ENCODE data around the gene FADD. TPM values are rescaled to one million over a fixed set of nuclear protein-coding genes. Genes with fewer than 3 reads are reported as not detected.
"Not testable (repeated sequence)": the region's sequence is repeated elsewhere in the genome, so short reads cannot be mapped to it uniquely, and the experiment has no call there.

FADD gene
- total RNA-seq, 4 donors from 2014 or later = 17.9 to 24.5 (median 21.0) TPM

DNA sequence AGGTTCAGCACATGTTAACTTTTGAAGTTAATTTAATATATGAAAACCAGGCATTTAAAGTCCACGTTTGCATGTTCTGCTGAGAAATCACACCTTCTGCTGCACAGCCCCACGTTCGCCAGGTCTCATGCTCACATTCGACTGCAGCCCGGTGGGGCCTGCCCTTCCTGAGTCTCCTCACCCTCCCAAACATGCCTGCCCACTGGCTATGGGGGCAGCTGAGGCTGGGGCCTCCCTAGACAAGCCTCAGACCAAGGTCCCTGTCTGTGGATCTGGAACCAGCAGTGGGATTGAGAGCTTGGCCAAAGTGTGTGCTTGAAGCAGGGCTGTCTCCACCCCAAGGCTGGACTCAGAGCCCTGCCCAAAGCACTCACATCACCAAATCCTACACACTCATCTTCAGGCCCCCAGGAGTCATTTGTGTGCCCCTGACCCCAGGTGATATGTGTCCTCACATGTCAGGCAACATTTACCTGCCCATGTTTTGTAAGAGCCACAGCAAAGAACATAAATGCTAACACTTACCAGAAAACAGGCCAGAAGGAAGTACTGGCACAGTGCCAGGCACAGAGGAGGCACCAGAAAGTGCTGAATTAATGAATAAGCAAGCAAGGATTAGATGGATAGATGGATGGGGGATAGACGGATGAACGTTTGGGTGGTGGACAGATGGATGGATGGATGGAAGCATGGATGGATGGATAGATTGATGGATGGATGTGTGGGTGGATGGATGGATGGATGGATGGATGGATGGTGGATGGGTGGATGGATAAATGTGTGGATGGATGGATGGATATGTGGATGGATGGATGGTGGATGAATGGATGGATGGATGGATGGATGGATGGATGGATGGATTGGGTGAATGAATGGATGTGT is 9.4 kb upstream of the FADD start:
- TF ChIP-seq POLR2A (IDR thresholded peaks at IDR 0.05) = no peak
- TF ChIP-seq, protein P1, sequence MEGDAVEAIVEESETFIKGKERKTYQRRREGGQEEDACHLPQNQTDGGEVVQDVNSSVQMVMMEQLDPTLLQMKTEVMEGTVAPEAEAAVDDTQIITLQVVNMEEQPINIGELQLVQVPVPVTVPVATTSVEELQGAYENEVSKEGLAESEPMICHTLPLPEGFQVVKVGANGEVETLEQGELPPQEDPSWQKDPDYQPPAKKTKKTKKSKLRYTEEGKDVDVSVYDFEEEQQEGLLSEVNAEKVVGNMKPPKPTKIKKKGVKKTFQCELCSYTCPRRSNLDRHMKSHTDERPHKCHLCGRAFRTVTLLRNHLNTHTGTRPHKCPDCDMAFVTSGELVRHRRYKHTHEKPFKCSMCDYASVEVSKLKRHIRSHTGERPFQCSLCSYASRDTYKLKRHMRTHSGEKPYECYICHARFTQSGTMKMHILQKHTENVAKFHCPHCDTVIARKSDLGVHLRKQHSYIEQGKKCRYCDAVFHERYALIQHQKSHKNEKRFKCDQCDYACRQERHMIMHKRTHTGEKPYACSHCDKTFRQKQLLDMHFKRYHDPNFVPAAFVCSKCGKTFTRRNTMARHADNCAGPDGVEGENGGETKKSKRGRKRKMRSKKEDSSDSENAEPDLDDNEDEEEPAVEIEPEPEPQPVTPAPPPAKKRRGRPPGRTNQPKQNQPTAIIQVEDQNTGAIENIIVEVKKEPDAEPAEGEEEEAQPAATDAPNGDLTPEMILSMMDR (IDR thresholded peaks at IDR 0.05) = peak in 1 of 3 donors; percentile 52
- intact Hi-C loops (cut with DNase I; ENCODE audit: low total_unique reads) = loop anchor here (5.0 to 10.0 kb wide), 2 partner anchors 276 to 509 kb away; no protein-coding TSS in a partner anchor
- 81 to 82% methylated on average over 7 of the region's 7 CpGs for WGBS, 2 donors
- H3K4me3 ChIP-seq (ENCODE audit: low read depth, poor library complexity, severe bottlenecking) = no peak overlapping the region
- no peak for DNase-seq (ENCODE audit: low spot score in 2 of 2)

DNA sequence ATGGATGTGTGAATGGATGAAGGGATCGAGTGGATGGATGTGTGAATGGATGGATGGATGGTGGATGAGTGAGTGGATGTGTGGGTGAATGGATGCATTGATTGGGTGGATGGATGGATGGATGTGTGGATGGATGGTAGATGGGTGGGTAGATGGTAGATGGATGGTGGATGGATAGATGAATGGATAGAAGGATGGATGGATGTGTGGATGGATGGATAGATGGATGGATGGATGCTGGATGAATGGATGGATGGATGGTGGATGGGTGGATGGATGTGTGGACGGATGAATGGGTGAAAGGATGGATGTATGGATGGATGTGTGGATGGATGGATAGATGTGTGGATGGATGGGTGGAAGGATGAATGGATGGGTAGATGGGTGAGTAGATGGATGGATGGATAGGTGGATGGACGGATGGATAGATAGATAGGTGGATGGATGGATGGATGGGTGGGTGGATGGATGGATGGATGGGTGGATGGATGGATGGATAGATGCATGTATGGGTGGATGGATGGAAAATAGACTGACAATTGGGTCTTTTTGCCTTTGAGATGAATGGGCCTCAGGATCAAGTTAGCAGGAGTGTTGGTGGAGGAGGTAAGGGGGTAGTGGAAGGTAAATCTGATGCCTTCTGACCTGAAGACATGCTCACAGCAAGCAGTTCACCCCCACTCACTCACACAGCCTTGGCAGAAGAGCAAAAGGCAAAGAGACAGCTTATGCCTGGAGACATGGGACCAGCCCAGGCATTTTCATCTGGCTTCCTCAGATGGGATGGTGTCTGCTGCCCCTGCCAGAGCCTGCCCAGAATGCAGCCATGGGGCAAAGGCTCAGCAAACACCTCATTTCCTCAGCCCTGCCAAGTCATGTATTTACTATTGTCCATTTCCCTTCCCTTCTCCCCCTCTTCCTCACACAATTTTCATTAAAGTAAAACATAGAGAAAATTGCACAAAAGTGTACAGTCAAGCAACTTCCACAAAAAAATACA is 8.0 kb upstream of the FADD start:
- intact Hi-C loops (cut with DNase I; ENCODE audit: low total_unique reads) = loop anchor here (5.0 to 10.0 kb wide), 2 partner anchors 278 to 510 kb away; no protein-coding TSS in a partner anchor
- WGBS, 2 donors = 86 to 87% methylated on average over 3 of the region's 3 CpGs
- TF ChIP-seq POLR2A (IDR thresholded peaks at IDR 0.05) = no peak
- TF ChIP-seq, protein P1 (IDR thresholded peaks at IDR 0.05) = no peak
- H3K4me3 ChIP-seq (ENCODE audit: low read depth, poor library complexity, severe bottlenecking) = no peak overlapping the region
- no peak for DNase-seq (ENCODE audit: low spot score in 2 of 2)

DNA sequence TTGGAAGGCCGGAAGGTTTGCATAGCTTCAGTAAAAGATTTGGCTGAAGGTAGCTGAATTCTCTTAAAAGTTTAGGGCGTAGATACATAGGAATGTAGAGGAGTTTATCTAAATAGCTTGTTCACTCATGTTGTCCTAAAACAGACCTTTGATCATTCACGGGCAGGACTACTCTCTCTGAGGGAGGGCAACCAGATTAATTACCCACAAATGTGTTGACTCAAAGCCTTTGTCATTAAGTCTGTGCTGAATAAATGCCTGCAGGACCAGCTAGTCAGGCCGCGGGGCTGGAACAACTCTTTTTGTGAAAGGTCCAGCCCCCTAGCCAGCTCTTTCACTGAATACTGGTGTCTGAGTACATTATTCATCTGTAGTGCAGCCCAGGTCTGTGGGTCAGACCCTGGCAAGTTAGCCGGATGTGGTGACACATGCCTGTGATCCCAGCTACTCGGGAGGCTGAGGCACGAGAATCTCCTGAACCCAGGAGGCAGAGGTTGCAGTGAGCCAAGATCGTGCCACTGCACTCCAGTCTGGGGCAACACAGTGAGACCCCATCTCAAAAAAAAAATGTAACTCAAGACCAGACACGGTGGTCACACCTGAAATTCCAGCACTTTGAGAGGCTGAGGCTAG is 2.8 kb upstream of the FADD start:
- DNase-seq (ENCODE audit: low spot score in 2 of 2) = no peak
- no peak for TF ChIP-seq POLR2A (IDR thresholded peaks at IDR 0.05)
- TF ChIP-seq, protein P1 (IDR thresholded peaks at IDR 0.05) = no peak
- WGBS, 2 donors = 62 to 66% methylated on average over 10 of the region's 10 CpGs
- no peak overlapping the region for H3K4me3 ChIP-seq (ENCODE audit: low read depth, poor library complexity, severe bottlenecking)
- intact Hi-C loops (cut with DNase I; ENCODE audit: low total_unique reads) = no loop called here

DNA sequence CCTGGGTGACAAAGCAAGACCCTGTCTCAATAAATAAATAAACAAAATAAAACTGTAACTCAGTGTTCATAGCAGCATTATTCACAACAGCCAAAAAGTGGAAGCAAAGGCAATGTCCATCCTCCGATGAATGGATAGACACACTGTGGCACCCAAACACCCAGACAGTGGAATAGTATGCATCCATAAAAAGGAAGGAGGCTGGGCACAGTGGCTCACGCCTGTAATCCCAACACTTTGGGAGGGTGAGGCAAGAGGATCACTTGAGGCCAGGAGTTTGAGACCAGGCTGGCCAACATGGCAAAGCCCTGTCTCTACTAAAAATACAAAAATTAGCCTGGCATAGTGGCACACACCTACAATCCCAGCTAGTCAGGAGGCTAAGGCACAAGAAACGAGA is 2.0 kb upstream of the FADD start:
- H3K4me3 ChIP-seq (ENCODE audit: low read depth, poor library complexity, severe bottlenecking); intact Hi-C loops (cut with DNase I; ENCODE audit: low total_unique reads); DNase-seq (ENCODE audit: low spot score in 2 of 2): not testable (repeated sequence)
- WGBS, 2 donors = 93 to 98% methylated on average over 3 of the region's 3 CpGs

DNA sequence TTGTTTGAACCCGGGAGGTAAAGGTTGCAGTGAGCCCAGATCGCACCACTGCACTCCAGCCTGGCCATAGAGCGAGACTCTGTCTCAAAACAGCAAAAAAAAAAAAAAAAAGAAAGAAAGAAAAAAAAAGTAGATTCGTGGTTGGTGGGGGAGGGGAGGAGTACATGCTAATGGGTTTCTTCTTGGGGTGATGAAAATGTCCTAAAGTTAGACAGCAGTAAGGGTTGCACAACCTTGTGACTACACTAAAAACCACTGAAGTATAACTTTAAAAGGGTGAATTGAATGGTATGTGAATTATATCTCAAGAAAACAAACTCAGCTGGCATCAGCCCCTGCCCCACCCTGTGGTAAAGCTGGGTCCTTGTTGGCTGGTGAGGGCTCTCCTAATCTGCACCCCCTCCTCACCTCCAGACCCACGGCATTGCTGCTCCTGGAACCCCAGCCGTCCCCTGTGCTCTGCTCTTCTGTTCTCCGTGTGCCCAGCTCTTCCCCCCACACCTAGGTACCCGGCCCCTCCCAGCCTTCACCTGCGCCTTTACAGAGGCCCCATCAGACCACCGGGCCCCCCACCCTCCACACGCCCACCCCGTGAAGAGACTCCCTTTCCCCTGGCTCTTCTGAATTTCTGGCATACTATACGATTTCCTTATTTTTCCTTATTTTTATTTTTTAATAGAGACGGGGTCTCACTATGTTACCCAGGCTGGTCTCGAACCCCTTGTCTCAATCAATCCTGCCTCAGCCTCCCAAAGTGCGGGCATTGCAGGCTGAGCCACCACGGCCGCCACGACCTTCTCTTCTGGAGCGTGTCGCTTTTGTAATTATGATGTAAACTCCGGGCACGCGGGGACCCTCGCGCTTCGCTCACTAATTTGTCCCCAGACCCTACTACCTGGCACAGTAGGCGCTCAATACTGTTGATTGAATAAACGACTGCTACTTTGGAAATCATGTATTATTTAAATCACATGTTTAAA is 924 bp upstream of the FADD start:
- intact Hi-C loops (cut with DNase I; ENCODE audit: low total_unique reads) = no loop called here
- TF ChIP-seq, protein P1 (IDR thresholded peaks at IDR 0.05) = no peak
- no peak for TF ChIP-seq POLR2A (IDR thresholded peaks at IDR 0.05)
- H3K4me3 ChIP-seq (ENCODE audit: low read depth, poor library complexity, severe bottlenecking) = peak overlapping the region; percentile 69
- WGBS, 2 donors = 68 to 75% methylated on average over 29 of the region's 29 CpGs
- DNase-seq (ENCODE audit: low spot score in 2 of 2) = no peak

Measured in lower leg skin (tissue), 4 donors.